ENCODE data around the gene GAB1. TPM values are rescaled to one million over a fixed set of nuclear protein-coding genes. Genes with fewer than 3 reads are reported as not detected.

The GAB1 gene
- total and polyA plus RNA-seq, 2 of the 13 experiments (the other 11 are each of a cell fraction or from before 2014, with no cell fraction given): 8.7 to 14.7 TPM

- 0 out of 2 replicates have a peak, but pooled peaks have one; percentile 43 for TF ChIP-seq ZNF530 (CRISPR knock-in tag; IDR thresholded peaks at IDR 0.05; ENCODE audit: low read depth)
- TF ChIP-seq ARID5B (CRISPR knock-in tag; IDR thresholded peaks at IDR 0.05): 0 out of 2 replicates have a peak, but pooled peaks have one; percentile 15
- no peak for TF ChIP-seq ZBTB26 (CRISPR knock-in tag; IDR thresholded peaks at IDR 0.05; ENCODE audit: borderline replicate concordance)
- TF ChIP-seq NFIC (IDR thresholded peaks at IDR 0.05; ENCODE audit: low read length): no peak
- TF ChIP-seq ATF4 (CRISPR knock-in tag; IDR thresholded peaks at IDR 0.05): 0 out of 4 replicates have a peak, but pooled peaks of 1 of the 2 experiments have one; percentile 15
Measured at GRCh38 chr4:143336781-143337599, at the start of gene GAB1 (continued).
